HG02981 (cell line): ENCODE data around the gene RSPO4.

ENCODE experiments used
- ATAC-seq: cut with Tn5 transposase; IDR thresholded peaks from one replicate; pipeline ENCODE4 v1.9.1; 2021; ENCODE audit warnings: mild to moderate bottlenecking, moderate library complexity; ENCODE audit not compliant: unreplicated experiment

The RSPO4 gene

DNA sequence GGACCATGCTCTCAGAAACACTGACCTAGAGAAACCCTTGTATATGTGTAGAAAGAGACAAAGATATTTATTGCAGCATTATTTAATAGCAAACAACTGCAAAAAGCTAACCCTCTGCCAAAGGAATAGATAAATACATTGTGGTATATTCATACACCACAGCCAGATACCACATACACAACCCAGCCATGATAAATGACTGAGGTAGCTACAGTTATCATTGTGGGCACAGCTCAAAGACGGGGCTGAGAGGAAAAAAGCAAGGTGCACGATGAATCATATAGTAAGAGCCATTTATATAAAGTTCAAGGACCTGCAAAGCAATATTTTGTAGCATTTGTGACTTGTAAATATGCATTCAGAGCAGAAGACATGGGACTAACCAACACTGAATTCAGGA, 30.8 kb downstream of the RSPO4 start:
- no peak for ATAC-seq

DNA sequence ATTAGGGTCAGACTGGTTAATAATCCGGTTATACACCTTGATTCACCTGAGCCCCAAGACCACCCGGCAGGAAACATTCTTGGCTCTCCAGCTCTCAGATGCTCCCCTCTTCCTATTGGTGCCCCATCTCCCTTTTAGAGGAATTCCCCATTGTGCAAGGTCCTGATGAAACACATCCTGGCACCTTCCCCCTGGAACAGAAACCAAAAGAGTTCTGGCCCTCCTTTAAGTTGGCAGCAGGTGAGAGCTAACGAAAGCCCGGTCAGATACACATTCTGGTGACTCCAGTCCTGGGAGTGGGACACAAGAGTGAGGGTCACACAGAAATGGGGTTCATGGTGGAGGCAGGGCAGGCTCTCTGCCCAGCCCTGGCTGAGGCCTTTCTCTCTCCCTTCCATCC, 32.2 kb downstream of the RSPO4 start:
- ATAC-seq: no peak

DNA sequence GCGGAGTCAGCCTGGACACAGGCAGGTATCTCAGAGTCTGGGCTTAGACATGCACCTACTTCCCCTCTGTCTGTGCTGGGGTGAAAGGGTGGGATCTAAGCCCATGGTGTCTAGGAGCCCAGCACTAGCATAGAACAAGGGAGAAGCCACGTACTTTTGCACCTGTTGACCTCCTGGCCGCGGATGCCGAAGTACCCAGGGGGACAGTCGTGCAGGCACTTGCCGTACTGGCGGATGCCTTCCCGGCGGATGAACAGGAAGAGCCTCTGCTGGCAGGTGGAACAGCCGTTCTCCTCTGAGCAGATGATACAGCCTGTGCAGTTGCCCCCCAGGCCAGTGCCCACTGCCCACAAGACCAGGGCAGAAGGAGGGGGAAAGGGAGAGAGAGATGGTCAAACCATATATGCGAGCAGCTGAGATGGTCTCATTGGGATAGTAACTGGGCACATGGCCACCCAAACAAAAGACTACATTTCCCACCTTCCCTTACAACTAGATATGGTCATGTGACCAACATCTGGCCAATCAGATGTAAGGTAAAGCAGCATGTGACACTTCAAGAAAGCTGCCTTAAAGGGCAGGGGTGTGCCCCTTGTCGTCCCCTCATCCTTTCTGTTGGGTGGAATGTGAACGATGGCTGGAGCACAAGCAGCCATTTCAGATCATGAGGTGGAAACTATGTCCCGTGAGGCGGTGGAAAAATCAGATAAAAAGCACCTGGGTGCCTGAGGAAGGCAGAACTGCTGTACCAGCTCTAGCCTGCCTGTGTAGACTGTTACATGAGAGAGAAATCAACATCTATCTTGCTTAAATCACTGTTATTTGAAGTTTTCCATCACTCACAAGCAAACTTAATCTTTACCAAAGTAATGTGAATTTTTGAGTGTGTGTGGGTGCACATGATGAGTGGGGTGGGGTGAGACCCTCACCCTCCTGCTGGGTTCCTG, 34.0 kb downstream of the RSPO4 start:
- ATAC-seq: no peak

GRCh38 chr20:965956-966355, 36.2 kb downstream of the RSPO4 start:
- ATAC-seq: no peak

DNA sequence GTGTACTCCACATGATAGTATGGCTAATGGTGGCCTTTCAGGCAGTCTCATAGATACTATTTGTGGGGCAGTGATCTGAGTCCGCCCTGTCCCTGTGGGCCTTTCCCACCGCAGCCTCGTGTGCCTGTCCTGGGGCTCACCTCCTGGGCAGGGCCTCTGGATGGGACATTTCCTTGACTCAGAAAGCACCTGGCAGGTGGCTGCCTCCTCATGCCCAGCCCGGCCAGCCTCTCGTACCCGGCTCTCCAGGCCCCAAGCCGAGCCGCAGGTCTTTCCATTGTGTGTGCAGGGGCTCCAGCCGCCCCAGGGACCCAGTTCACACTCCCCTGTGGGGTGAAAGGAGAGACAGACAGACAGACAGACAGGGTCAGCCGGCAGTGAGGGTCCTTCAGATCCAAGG, 38.3 kb downstream of the RSPO4 start:
- no peak for ATAC-seq

GRCh38 chr20:962683-963082, 39.4 kb downstream of the RSPO4 start:
- no peak for ATAC-seq

DNA sequence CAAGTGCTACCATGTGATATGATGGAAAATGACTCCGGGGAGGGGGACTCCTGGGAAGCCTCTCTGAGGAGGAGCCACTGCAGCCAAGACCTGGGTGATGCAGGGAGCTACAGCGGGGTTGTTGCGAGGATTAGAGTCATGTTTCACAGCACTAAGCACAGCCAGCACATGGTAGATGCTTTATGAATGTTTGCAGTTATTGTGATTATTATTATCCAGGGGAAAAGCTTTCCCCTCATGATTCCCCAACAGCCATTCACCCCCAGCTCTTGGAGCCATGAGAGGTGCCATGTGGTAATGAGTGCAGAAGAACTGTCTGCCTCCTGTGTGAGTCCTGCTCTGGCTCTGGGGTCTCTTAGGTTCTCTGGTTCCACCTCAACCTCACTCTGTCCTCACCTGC, 39.9 kb downstream of the RSPO4 start:
- ATAC-seq: no peak

- ATAC-seq: no peak
These were observed 40.3 kb downstream of the RSPO4 start for GRCh38 chr20:961768-962167.

DNA sequence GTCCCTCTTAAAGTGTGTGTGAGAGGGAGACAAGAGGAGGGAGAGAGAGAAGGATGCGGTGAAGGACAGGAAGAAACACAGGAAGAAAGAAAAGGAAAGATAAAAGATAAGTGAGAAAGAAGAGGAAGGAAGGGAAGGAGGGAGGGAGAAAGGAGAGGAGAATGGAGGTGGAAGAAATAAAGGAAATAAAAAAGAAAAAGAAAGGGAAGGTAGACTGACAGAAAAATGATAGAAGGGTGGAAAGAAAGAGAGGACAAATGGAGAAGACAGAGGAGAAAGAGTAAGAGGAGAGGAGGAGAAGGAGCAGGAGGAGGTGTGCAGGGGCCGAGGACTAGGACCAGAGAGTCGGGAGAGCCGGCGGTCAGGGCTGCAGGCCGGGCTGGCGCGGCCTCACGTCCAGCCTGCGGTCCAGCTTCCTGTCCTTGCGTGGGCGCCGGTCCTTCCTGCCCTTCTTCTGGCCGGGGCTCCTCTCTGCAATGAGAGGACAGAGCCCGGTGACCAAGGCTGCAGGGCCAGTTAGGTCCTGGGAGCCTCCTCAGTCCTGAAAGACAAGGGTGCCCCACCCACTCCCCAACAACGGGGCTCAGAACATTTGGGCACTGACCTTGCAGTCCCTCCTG, 42.0 kb downstream of the RSPO4 start:
- no peak for ATAC-seq

- ATAC-seq: no peak
These were observed 42.9 kb downstream of the RSPO4 start for GRCh38 chr20:958936-959815.

GRCh38 chr20:957544-957943, 44.6 kb downstream of the RSPO4 start:
- ATAC-seq: no peak

DNA sequence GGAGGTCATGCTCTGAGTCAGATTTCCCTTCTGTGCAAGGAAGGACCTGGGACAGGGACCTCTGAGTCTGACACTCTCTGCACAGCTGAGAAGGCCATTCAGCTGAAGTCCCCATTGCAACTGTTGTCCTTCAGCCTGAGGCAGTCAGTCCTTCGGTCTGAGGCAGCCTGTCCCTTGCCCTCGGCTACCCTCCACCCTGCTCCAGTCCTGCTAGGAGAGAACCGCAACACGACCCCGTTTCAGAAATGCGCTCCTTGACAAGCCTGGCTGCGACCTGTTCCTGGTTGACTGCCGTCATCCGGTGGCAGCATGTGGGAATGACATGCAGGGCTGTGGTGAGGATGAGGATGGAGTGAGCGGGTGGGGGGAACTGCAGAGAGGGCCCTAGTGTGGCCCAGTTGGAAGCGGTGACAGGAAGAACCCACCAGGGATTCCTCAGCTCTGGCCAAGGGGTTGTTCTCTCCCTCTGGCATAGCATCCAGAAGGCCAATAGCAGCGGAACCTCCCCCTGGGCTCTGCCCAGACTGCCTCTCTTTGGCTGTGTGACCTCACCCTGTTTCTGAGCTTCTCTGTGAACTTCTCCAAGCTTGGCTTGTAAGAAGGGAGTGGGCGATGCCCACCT, 45.7 kb downstream of the RSPO4 start:
- ATAC-seq: peak; percentile 64

DNA sequence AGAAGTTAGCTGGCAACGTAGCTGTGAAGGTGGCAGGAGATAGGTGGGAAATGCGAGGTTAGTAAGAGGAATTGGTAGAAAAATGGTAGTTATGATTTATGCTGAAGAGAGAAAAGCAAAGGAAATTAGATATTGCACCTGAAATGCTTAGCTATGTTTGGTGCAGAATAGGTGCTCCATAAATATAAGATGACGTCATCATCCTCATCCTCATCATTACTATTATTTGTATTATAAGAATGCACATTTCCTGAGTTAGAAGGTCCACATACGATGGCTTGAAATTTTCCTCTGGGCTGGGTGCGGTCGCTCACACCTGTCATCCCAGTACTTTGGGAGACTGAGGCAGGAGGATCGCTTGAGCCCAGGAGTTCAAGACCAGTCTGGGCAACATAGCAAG, 46.5 kb downstream of the RSPO4 start:
- ATAC-seq: no peak

DNA sequence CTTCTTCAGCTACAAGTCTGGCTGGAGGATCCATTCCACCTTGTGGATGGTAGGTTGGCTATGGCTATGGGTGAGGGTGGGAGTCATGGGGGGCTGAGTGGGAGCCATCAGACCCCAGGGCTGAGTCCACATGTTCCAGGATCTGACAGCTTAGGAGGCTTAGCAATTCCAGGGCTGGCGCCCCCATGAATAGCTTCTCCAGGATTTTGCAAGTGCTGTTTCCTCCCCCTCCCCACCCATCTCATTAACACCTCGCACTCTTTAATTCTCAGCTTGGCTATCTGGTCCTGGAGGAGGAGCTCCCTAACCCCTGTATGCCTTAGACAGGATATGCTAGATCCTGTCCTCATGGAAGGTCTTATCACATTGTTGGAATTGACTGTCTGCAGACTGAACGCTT, 47.0 kb downstream of the RSPO4 start:
- no peak for ATAC-seq

DNA sequence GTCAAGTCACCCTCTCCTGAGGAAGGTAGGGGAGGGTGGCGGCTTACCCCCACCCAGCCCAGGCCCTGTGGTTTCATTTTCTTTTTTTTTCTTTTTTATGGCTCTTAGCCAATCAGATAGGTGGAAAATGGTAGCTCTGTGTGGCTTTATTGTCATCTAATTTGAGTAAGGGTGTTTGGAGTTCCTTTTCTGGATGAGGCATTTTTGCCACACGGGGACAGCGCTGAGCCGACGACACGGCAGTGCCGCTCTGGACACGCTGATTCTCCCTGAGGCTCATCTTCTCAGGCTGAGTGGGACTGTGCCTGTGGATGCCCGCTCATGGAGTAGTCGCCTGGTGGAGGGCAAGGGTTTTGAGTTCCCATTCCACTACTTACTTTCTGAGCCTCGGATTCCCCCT, 48.4 kb downstream of the RSPO4 start:
- no peak for ATAC-seq

DNA sequence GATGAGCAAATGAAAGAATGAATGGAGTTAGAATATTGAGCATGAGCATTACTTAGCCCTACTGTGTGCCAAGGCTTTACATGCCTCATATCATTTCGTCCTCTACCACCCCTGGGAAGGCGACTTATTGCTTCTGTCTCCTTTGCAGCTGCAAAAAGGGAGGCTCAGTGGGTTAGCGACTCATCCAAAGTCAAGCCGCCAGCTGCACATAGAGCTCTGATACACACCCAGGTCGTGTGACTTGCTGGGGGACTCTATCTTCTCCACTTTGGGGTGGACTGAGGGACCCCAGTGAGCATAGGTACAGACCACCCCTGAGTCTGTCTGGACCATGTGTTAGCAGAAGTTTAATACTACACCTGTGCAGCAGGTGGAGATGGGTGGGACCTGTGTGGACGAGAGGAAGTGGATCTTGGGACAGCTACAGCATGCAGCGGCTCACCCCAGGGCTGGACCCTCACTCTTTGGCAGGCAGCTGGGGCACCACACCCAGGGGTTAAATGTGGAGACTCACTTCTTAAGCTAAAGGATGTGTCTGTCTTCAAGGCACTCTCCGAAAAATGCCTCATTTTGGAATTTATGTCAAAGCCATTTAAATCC, 49.8 kb downstream of the RSPO4 start:
- no peak for ATAC-seq

DNA sequence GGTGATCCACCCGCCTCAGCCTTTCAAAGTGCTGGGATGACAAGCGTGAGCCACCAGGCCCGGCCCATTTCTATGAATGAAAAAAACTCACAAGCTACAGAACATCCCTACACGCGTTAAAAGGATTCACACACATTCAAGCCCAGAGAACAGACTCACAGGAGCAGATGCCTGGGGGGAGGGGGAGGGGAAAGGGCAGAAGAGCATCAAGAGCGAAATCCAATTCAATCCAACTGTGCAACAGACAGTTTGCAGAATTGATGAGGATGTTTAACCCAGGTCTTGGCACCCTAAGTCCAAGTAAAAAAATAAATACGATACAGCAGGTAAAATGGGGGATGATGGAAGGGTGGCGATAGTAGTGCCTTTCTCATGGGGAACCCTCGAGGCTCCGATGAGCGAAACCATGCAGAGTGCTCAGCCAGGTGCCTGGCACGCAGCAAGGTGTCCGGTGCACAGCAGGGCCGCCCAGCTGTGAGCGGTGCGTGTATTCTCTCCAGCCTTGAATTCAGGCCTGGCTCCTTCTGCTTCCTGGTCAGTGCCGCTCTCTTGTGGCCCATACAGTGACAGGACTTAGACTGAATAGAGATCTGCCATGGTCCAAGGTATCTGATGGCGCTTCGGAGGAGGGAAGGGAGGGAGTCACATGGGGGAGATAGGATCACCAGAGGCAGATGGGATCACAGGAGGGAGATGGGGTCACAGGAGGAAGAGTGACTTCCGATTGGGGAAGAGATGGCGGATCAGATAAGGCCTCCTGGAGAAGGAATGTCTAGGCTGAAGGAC, 50.5 kb downstream of the RSPO4 start:
- no peak for ATAC-seq

DNA sequence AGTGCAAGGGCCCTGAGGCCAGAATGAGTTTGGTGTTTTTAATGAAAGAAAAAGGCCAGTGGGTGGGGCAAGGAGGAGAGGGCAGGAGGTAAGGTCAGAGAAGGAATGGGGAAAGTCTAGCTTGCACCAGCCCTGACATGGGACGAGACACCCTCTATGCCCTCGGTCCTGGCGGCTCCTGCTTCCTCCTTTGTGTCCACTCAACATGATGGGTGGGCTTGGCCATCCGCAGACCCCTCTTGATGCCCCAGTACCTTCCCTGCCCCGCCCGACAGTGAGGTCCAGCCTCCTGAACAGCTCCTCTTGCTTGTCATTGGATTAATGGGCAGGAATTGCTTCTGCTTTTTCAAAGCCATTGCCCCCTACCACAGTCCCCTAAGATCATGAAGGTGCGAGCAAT, 52.4 kb downstream of the RSPO4 start:
- ATAC-seq: no peak

DNA sequence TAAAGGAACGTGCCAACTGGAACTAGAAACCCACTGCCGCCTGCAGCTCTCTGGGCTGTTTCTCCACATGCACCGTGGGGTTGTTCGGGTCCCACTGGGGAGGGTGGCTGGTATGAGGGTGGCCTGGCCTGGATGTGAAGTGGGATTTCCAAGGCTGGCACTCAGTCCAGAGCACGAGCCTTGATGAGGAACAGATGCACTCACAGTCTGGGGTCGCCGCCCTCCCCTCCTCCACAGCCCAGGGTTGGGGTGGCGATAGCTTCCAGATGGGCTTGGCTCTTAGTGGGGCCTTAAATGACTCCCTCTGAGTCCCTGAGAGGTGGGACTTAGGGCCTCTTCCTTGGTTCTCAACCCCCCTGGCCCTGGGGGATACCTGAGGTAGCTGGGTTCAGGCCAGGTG, 55.3 kb downstream of the RSPO4 start:
- no peak for ATAC-seq

- ATAC-seq: no peak
These were observed 56.3 kb downstream of the RSPO4 start for GRCh38 chr20:945841-946240.
